ENCODE results near the gene LAMA2.

DNA sequence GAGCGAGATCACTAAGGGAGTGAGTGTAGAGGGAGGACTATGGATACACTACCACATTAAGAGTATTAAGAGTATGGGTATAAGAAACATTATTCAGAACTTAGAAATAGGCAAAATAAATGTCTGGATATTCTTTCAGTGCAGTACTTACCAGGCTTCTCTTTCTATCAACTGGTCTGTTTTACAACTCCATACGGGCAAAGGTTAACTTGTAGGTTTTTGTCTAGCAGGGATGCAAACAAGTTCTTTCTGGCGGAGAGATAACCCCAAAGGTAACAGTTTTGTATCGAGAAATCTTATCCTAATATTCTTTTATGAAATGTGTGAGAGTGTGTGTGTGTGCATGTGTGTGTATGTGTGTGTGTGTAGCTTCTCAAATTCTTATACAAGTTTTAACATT lies 640.9 kb downstream of the LAMA2 start:
- TF ChIP-seq, protein P1, sequence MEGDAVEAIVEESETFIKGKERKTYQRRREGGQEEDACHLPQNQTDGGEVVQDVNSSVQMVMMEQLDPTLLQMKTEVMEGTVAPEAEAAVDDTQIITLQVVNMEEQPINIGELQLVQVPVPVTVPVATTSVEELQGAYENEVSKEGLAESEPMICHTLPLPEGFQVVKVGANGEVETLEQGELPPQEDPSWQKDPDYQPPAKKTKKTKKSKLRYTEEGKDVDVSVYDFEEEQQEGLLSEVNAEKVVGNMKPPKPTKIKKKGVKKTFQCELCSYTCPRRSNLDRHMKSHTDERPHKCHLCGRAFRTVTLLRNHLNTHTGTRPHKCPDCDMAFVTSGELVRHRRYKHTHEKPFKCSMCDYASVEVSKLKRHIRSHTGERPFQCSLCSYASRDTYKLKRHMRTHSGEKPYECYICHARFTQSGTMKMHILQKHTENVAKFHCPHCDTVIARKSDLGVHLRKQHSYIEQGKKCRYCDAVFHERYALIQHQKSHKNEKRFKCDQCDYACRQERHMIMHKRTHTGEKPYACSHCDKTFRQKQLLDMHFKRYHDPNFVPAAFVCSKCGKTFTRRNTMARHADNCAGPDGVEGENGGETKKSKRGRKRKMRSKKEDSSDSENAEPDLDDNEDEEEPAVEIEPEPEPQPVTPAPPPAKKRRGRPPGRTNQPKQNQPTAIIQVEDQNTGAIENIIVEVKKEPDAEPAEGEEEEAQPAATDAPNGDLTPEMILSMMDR (IDR thresholded peaks at IDR 0.05): no peak
- no peak for TF ChIP-seq POLR2A (IDR thresholded peaks at IDR 0.05)
